Tibial artery (tissue), 4 donors: Measurements from ENCODE around the gene HPS4.

Source experiments
- DNase-seq, 2 donors: peaks; one replicate each; pipeline ENCODE4 v3.0.0-alpha.2; 2019
- H3K27ac ChIP-seq, 2 donors: fragments of 200-600 bp; sonication (generic) in 1 of 2; 1 replicate in 1 of 2; 2 replicates in 1 of 2; pipeline ENCODE4 v1.5.1; 2018 to 2019; ENCODE audit warnings: mild to moderate bottlenecking in 1 of 2
- H3K27me3 ChIP-seq, 2 donors: fragments of 200-600 bp; sonication (generic) in 1 of 2; one replicate each; pipeline versions ENCODE4 v1.5.1 to v1.6.0; 2016 to 2019
- H3K36me3 ChIP-seq, 3 donors: fragments of 200-600 bp; sonication (generic) in 2 of 3; one replicate each; pipeline ENCODE4 v1.5.1; 2016 to 2019; ENCODE audit warnings: mild to moderate bottlenecking in 2 of 3
- H3K4me1 ChIP-seq, 4 donors: fragments of 200-600 bp; sonication (generic) in 2 of 4; 1 replicate in 3 of 4; 2 replicates in 1 of 4; pipeline ENCODE4 v1.5.1; 2016 to 2019
- H3K4me3 ChIP-seq, 2 donors: fragments of 200-600 bp; sonication (generic) in 1 of 2; 1 replicate in 1 of 2; 2 replicates in 1 of 2; pipeline ENCODE4 v1.5.1; 2018 to 2019; ENCODE audit warnings: mild to moderate bottlenecking in 2 of 2
- H3K9me3 ChIP-seq, 3 donors: fragments of 200-600 bp; sonication (generic) in 1 of 3; one replicate each; pipeline ENCODE4 v1.5.1; 2016 to 2019
- intact Hi-C: fragments of 100-400 bp; cut with DNase I; formaldehyde crosslinking; loops from one replicate; pipeline ENCODE4 v1.15.0; 2023; ENCODE audit warnings: low total_unique reads
- TF ChIP-seq, protein P1 (sequence below), 2 experiments: fragments of 200-600 bp in 1 of 2; fragments of 450-650 bp in 1 of 2; IDR thresholded peaks; one replicate each; pipeline ENCODE4 v1.5.1; 2017 to 2019; ENCODE audit warnings: antibody characterized with exemption in 2 of 2, mild to moderate bottlenecking in 1 of 2, moderate library complexity in 1 of 2

Gene HPS4

DNA sequence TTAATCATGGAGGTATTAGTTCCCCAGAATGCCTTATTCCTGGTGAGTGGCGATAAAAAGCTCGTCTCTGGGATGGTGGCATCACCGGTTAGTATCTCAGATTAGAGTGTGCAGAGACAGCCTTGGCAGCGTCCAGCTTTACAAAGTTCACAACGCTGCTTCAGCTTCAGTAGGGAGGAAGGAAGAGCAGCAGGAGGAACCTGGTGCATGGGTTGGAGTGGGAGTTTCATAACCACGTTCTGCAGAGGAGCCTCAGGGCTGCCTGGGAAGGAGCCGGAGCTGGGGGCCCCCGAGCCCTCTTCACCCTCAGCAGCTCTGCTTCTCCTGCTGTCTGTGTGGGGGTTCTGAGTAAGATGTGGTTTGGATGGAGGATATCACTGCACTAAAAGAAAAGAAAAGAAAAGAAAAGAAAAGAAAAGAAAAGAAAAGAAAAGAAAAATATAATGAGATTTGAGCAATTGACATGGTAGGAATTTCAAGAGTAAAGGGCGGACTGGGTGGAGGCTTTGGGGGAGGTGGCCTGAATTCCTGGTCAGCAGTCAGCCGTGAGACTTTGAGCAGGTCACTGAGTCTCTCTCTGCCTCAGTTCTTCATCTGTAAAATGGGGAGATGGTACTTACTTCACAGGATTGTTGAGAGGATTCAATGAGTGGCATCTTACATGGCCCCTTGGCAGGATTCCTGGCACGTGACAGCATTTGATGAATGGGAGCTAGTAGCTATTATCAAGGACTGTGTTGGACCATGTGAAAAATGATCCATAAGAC, 48.1 kb downstream of the HPS4 start:
- no peaks in the 10 kb centered on the region for H3K9me3 ChIP-seq
- no peaks in the 10 kb centered on the region for H3K36me3 ChIP-seq
- H3K4me3 ChIP-seq, result no peak overlapping the region
- peaks cover 0 to 37% of the 10 kb centered on the region in 2 donors for H3K27me3 ChIP-seq
- DNase-seq, result no peak
- H3K27ac ChIP-seq, result no peak overlapping the region
- TF ChIP-seq, protein P1, sequence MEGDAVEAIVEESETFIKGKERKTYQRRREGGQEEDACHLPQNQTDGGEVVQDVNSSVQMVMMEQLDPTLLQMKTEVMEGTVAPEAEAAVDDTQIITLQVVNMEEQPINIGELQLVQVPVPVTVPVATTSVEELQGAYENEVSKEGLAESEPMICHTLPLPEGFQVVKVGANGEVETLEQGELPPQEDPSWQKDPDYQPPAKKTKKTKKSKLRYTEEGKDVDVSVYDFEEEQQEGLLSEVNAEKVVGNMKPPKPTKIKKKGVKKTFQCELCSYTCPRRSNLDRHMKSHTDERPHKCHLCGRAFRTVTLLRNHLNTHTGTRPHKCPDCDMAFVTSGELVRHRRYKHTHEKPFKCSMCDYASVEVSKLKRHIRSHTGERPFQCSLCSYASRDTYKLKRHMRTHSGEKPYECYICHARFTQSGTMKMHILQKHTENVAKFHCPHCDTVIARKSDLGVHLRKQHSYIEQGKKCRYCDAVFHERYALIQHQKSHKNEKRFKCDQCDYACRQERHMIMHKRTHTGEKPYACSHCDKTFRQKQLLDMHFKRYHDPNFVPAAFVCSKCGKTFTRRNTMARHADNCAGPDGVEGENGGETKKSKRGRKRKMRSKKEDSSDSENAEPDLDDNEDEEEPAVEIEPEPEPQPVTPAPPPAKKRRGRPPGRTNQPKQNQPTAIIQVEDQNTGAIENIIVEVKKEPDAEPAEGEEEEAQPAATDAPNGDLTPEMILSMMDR (IDR thresholded peaks at IDR 0.05), result no peak
- intact Hi-C loops, result no loop called here
- no peaks in the 10 kb centered on the region for H3K4me1 ChIP-seq

DNA sequence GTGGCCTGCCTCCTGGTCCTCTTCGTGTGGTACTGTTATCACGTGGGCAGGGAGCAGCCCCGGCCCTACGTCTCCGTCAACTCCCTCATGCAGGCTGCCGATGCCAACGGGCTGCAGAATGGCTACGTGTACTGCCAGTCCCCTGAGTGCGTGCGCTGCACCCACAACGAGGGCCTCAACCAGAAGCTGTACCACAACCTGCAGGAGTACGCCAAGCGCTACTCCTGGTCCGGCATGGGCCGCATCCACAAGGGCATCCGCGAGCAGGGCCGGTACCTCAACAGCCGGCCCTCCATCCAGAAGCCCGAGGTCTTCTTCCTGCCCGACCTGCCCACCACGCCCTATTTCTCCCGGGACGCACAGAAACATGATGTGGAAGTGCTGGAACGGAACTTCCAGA, 49.8 kb downstream of the HPS4 start:
- H3K27ac ChIP-seq, result no peak overlapping the region
- TF ChIP-seq, protein P1 (IDR thresholded peaks at IDR 0.05), result no peak
- no peaks in the 10 kb centered on the region for H3K9me3 ChIP-seq
- peaks cover 0 to 40% of the 10 kb centered on the region in 2 donors for H3K27me3 ChIP-seq
- intact Hi-C loops, result no loop called here
- no peak for DNase-seq
- no peak overlapping the region for H3K4me3 ChIP-seq
- no peaks in the 10 kb centered on the region for H3K36me3 ChIP-seq
- peaks cover 0 to 10% (median 6%) of the 10 kb centered on the region in 4 donors for H3K4me1 ChIP-seq

DNA sequence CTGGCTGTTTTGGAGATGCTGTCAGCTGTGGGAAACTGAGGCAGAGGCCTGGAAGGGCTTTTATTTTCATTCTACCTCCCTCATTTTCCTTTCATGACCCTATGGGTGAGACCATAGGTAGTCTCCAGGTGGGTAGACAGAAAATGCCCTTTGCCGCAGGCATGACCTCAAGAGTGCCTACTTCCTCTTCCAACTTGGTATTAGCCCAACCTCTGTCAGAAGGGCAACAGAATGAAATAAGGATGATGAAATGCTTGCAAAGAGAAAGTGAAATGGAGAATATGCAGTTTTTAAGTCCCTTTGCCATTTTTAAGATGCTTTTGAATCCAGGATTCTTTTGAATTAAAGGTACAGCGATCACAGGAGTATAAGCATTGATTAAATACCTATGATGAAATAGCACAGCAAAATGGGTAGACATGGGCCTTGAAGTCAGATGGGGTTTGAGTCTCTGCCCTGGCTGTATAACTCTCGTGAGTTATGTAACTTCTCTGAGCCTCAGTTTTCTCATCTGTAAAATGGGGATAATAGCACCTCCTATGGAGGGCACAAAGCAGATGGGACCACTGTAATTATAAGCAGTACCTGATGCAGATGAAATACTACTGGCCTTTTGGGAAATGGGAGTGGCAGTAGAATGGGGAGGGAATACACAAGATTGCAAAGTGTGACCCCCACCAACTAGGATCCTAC, 50.8 kb downstream of the HPS4 start:
- no peak overlapping the region for H3K27ac ChIP-seq
- DNase-seq, result no peak
- H3K4me1 ChIP-seq, result peaks cover 0 to 17% (median 8%) of the 10 kb centered on the region in 4 donors
- intact Hi-C loops, result no loop called here
- H3K4me3 ChIP-seq, result no peak overlapping the region
- peaks cover 0 to 40% of the 10 kb centered on the region in 2 donors for H3K27me3 ChIP-seq
- TF ChIP-seq, protein P1 (IDR thresholded peaks at IDR 0.05), result no peak
- H3K36me3 ChIP-seq, result no peaks in the 10 kb centered on the region
- no peaks in the 10 kb centered on the region for H3K9me3 ChIP-seq

DNA sequence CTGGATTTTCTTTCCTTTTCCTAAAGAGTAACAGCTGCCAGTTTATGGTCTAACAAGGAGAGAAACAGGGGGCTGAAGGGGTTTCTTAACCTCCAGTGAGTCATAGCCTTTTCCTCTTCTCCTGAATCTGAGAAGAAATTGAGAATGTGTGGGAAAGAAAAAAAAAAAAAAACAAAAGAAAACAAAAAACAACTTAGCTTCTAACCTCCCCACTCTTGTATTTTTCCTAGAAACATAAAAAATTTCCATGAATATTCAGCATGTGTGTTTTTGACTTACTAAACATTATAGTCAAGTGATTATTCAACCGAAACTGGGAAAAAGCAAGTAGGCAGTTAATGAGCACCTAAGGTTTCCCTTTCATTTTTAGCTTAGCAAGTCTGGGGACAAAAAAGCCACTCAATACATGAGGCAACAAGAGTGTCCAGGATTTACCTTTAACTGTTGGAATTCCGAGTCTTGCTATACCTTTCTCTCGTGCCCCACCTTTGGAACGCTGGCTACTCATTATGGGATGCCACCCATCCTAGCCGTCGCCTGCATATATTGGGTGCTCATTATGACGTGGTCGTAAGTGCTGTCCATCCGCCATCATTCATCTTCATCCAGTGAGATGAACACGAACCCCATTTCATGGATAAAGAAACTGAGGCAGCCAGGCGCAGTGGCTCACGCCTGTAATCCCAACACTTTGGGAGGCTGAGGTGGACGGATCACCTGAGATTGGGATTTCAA, 52.2 kb downstream of the HPS4 start:
- H3K4me1 ChIP-seq, result peaks cover 0 to 17% (median 8%) of the 10 kb centered on the region in 4 donors
- H3K27me3 ChIP-seq, result peaks cover 0 to 40% of the 10 kb centered on the region in 2 donors
- H3K27ac ChIP-seq, result no peak overlapping the region
- intact Hi-C loops, result no loop called here
- DNase-seq, result no peak
- no peaks in the 10 kb centered on the region for H3K9me3 ChIP-seq
- TF ChIP-seq, protein P1 (IDR thresholded peaks at IDR 0.05), result no peak
- H3K4me3 ChIP-seq, result no peak overlapping the region
- no peaks in the 10 kb centered on the region for H3K36me3 ChIP-seq

DNA sequence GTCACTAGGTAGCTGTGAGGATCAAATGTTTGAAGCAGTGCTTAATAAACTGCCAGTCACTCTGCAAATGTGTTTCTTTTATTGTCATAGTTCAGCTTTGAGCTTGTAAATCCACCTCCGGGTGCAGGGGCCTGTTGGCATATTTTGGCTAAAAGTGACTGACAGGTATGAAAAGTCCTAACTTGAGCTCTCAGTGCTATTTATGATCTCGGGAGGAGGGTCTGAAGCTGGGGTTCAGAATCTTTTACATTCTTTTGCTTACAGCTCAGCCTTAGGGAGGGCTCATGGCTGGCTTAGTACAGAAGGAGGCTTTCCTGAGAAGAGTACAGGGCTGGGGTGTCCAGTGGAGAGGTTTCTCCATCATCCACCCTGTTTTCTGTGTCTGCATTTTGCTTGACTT, 53.0 kb downstream of the HPS4 start:
- H3K4me1 ChIP-seq, result peaks cover 0 to 17% (median 8%) of the 10 kb centered on the region in 4 donors
- H3K4me3 ChIP-seq, result no peak overlapping the region
- intact Hi-C loops, result no loop called here
- DNase-seq, result no peak
- H3K9me3 ChIP-seq, result no peaks in the 10 kb centered on the region
- no peaks in the 10 kb centered on the region for H3K36me3 ChIP-seq
- TF ChIP-seq, protein P1 (IDR thresholded peaks at IDR 0.05), result no peak
- H3K27ac ChIP-seq, result no peak overlapping the region
- peaks cover 0 to 42% of the 10 kb centered on the region in 2 donors for H3K27me3 ChIP-seq
